K562 (cell line): Measurements from ENCODE around the gene RORC. TPM values are rescaled to one million over a fixed set of nuclear protein-coding genes. Genes with fewer than 3 reads are reported as not detected.

Experiments used
- ATAC-seq: fragments of 200-7000 bp; cut with Tn5 transposase; 3 replicates; pipeline ENCODE4 v1.9.1; 2020; ENCODE audit warnings: moderate library complexity
- BruUV-seq: library from RNA; stranded (reverse); fragments of 400-500 nt; replicated peaks from 2 replicates; lab custom pipeline; 2021; lab: Mats Ljungman, UMichigan
- CTCF ChIA-PET: fragments of 300-600 bp; formaldehyde crosslinking; extraction: SDS; loops from one replicate; lab custom pipeline; 2021; ENCODE audit warnings: low intra/inter-chr PET ratio; lab: Yijun Ruan, JAX
- POLR2A ChIA-PET: fragments of 300-600, 350-650 bp; sonication (Branson Sonifier 250); formaldehyde crosslinking; extraction: SDS; loops from one replicate; lab custom pipeline; 2021; ENCODE audit warnings: antibody characterized with exemption, inconsistent platforms; lab: Yijun Ruan, JAX
- DNase-seq, 4 experiments: peaks; one replicate each; pipeline versions ENCODE4 v3.0.0 to v3.0.0-alpha.2; 2011 to 2018; ENCODE audit warnings: low spot score in 3 of 4, mixed read lengths in 3 of 4; ENCODE audit errors: extremely low read depth in 1 of 4
- FAIRE-seq: peaks from 2 replicates; lab custom pipeline; 2011; peaks lifted over from hg19 to GRCh38; lab: Jason Lieb, UNC
- H2AFZ ChIP-seq: 2 replicates; pipeline ENCODE4 v1.6.0; 2011; ENCODE audit warnings: low read depth, low read length, control low read depth, inconsistent platforms
- H3K27ac ChIP-seq: fragments of 200-600 bp; 3 replicates; pipeline ENCODE4 v1.8.0; 2011; ENCODE audit warnings: low read depth, mild to moderate bottlenecking, control low read depth, inconsistent platforms, low read length, moderate library complexity, mixed read lengths; ENCODE audit errors: extremely low read depth
- H3K27me3 ChIP-seq, 2 experiments: fragments of 300-600 bp in 1 of 2; 2 replicates in 1 of 2; 3 replicates in 1 of 2; pipeline versions ENCODE4 v1.6.0 to v1.8.0; 2011; ENCODE audit warnings: inconsistent platforms in 2 of 2, low read length in 2 of 2, mild to moderate bottlenecking in 1 of 2, mixed read lengths in 1 of 2, moderate library complexity in 1 of 2; ENCODE audit not compliant: control insufficient read depth in 2 of 2, insufficient read depth in 2 of 2
- H3K36me3 ChIP-seq: fragments of 300-600 bp; 3 replicates; pipeline ENCODE4 v1.8.0; 2011; ENCODE audit warnings: mild to moderate bottlenecking, low read length, inconsistent platforms; ENCODE audit not compliant: control insufficient read depth, insufficient read depth
- H3K4me1 ChIP-seq, 2 experiments: fragments of 200-600 bp in 1 of 2; replicated peaks in 1 of 2; 2 replicates in 1 of 2; 3 replicates in 1 of 2; pipeline versions ENCODE4 v1.5.1 to v1.8.0; 2011; ENCODE audit warnings: inconsistent platforms in 2 of 2, low read length in 2 of 2, mild to moderate bottlenecking in 1 of 2, mixed read lengths in 1 of 2, moderate library complexity in 1 of 2; ENCODE audit not compliant: control insufficient read depth in 2 of 2, insufficient read depth in 2 of 2
- H3K4me2 ChIP-seq: 2 replicates; pipeline ENCODE4 v1.6.1; 2011; ENCODE audit warnings: low read length, control low read depth, inconsistent platforms, mixed read lengths; ENCODE audit not compliant: insufficient read depth
- H3K4me3 ChIP-seq: fragments of 200-600 bp; sonication (generic), shearing (Covaris generic); 2 replicates; pipeline ENCODE4 v1.5.1; 2016; ENCODE audit warnings: control low read depth, inconsistent platforms
- H3K79me2 ChIP-seq: fragments of 200-600 bp; 3 replicates; pipeline ENCODE4 v1.8.0; 2011; ENCODE audit warnings: low read length, inconsistent platforms; ENCODE audit not compliant: control insufficient read depth, insufficient read depth
- H3K9ac ChIP-seq, 2 experiments: 2 replicates each; pipeline versions ENCODE4 v1.6.0 to v1.6.1; 2011; ENCODE audit warnings: low read depth in 2 of 2, low read length in 2 of 2, control low read depth in 1 of 2, inconsistent platforms in 1 of 2, mild to moderate bottlenecking in 1 of 2, mixed read lengths in 1 of 2; ENCODE audit not compliant: insufficient read depth in 1 of 2
- H3K9me1 ChIP-seq: one replicate; pipeline ENCODE4 v1.6.0; 2011; ENCODE audit warnings: inconsistent platforms, mild to moderate bottlenecking, low read length, moderate library complexity; ENCODE audit not compliant: control insufficient read depth, insufficient read depth
- H3K9me3 ChIP-seq: replicated peaks from 2 replicates; pipeline ENCODE4 v1.5.1; 2011; ENCODE audit warnings: low read depth, low read length, inconsistent platforms; ENCODE audit not compliant: control insufficient read depth, insufficient read depth
- H4K20me1 ChIP-seq: replicated peaks from 2 replicates; pipeline ENCODE4 v1.6.1; 2011; ENCODE audit warnings: low read length, inconsistent platforms, mixed read lengths; ENCODE audit not compliant: control insufficient read depth, insufficient read depth
- ZNF134 ChIP-seq: fragments of 250-450 bp; sonication (Bioruptor Pico); conservative IDR thresholded peaks from 2 replicates; pipeline ENCODE4 v1.4.0; 2020
- WGBS: fragments of 100-300 bp; shearing (Covaris generic); methylation state at CpG from one replicate; pipeline ENCODE4 v1.1.6; 2016; ENCODE audit warnings: low coverage, mixed read lengths; ENCODE audit not compliant: insufficient coverage; ENCODE audit errors: missing lambda C conversion rate; 5-methylcytosine and 5-hydroxymethylcytosine counted together
- in situ Hi-C: fragments of 300-500 bp; cut with MboI; formaldehyde crosslinking; loops from 4 replicates; pipeline ENCODE4 v1.15.0; 2018; ENCODE audit warnings: inconsistent platforms, mixed read lengths
- intact Hi-C: fragments of 100-400 bp; cut with micrococcal nuclease; formaldehyde crosslinking; loops from 2 replicates; pipeline ENCODE4 v1.14.2; 2022
- polyA plus RNA-seq, 8 experiments: library from polyadenylated mRNA; depleted of rRNA in 4 of 8; stranded (reverse) in 5 of 8; unstranded in 3 of 8; fragments of >200 nt; fragmentation: Nextera tagmentation in 2 of 8; fragmentation: Illumina TruSeq in 1 of 8; extraction: Ambion mirVana in 2 of 8; extraction: Trizol in 1 of 8; gene quantifications; 2 replicates each; pipeline versions ENCODE4 v1.2.1 to v1.2.3, GENCODE V29; 2011 to 2014; ENCODE audit warnings: inconsistent platforms in 1 of 8, missing spikeins in 1 of 8
- total RNA-seq, 7 experiments: library from RNA; depleted of rRNA in 6 of 7; stranded (reverse); fragments of >200 nt in 6 of 7; fragmentation: Illumina TruSeq in 2 of 7; extraction: Trizol in 2 of 7; gene quantifications; 2 replicates each; pipeline versions ENCODE4 v1.2.1 to v1.2.3, GENCODE V29; 2011 to 2021; ENCODE audit warnings: low replicate concordance in 1 of 7
- TF ChIP-seq, protein P1 (sequence below), 3 experiments: fragments of 200-800 bp in 1 of 3; fragments of 250-450 bp in 1 of 3; fragments of 450-650 bp in 1 of 3; sonication (Bioruptor Pico) in 1 of 3; sonication (Bioruptor generic) in 1 of 3; formaldehyde crosslinking in 1 of 3; IDR thresholded peaks; 2 replicates each; pipeline versions ENCODE4 v1.6.1 to v1.8.0; 2016 to 2022; ENCODE audit warnings: mild to moderate bottlenecking in 2 of 3, missing genetic modification characterization in 2 of 3, missing compliant biosample characterization in 1 of 3, moderate library complexity in 1 of 3

RORC gene
- total and polyA plus RNA-seq, 9 of the 15 experiments (the other 6 are each of a cell fraction or from before 2014, with no cell fraction given): not detected

- FAIRE-seq (no peak), ATAC-seq (no peak), DNase-seq (no peak)
- Histone ChIP-seq H2AFZ (no peak overlapping the region), H3K27ac (no peak overlapping the region), H3K27me3 (no peaks in the 10 kb centered on the region; a peak in 2 of 5 replicates), H3K79me2 (no peaks in the 10 kb centered on the region), H3K4me1 (peaks cover 5 to 27% of the 10 kb centered on the region in 2 experiments), H4K20me1 (no peaks in the 10 kb centered on the region), H3K36me3 (no peaks in the 10 kb centered on the region), H3K4me2 (no peak overlapping the region), H3K9me1 (peaks cover 3% of the 10 kb centered on the region), H3K9ac (no peak overlapping the region), H3K4me3 (no peak overlapping the region), H3K9me3 (no peaks in the 10 kb centered on the region)
- 19% methylated on average over 10 of the region's 10 CpGs for WGBS
- BruUV-seq: no TSS peak
- TF ChIP-seq, protein P1, sequence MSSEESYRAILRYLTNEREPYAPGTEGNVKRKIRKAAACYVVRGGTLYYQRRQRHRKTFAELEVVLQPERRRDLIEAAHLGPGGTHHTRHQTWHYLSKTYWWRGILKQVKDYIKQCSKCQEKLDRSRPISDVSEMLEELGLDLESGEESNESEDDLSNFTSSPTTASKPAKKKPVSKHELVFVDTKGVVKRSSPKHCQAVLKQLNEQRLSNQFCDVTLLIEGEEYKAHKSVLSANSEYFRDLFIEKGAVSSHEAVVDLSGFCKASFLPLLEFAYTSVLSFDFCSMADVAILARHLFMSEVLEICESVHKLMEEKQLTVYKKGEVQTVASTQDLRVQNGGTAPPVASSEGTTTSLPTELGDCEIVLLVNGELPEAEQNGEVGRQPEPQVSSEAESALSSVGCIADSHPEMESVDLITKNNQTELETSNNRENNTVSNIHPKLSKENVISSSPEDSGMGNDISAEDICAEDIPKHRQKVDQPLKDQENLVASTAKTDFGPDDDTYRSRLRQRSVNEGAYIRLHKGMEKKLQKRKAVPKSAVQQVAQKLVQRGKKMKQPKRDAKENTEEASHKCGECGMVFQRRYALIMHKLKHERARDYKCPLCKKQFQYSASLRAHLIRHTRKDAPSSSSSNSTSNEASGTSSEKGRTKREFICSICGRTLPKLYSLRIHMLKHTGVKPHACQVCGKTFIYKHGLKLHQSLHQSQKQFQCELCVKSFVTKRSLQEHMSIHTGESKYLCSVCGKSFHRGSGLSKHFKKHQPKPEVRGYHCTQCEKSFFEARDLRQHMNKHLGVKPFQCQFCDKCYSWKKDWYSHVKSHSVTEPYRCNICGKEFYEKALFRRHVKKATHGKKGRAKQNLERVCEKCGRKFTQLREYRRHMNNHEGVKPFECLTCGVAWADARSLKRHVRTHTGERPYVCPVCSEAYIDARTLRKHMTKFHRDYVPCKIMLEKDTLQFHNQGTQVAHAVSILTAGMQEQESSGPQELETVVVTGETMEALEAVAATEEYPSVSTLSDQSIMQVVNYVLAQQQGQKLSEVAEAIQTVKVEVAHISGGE (CRISPR knock-in tag; IDR thresholded peaks at IDR 0.05): peak in 1 of 3 experiments; percentile 19; a peak in 1 of 6 replicates
- no peak for TF ChIP-seq ZNF134 (CRISPR knock-in tag)
- in situ Hi-C loops: loop anchor here (5.0 kb wide), 1 partner anchor 135 kb away; no protein-coding TSS in a partner anchor
- ChIA-PET POLR2A (interaction anchor here (0.5 to 1.0 kb wide), 3 partner anchors 75 to 231 kb away, joined by 3 to 4 read pairs (median 3); no protein-coding TSS in a partner anchor), CTCF (interaction anchor here (0.6 kb wide), 1 partner anchor 48 kb away, joined by 5 read pairs; no protein-coding TSS in a partner anchor)
- intact Hi-C loops: no loop called here
Observed at GRCh38 chr1:151832318-151832980, 847 bp upstream of the RORC start.
